Left ventricle myocardium inferior (tissue), 1 donor: ENCODE measurements around the gene AP2B1. TPM values are rescaled to one million over a fixed set of nuclear protein-coding genes. Genes with fewer than 3 reads are reported as not detected.
"Not testable (repeated sequence)": the region's sequence is repeated elsewhere in the genome, so short reads cannot be mapped to it uniquely, and the experiment has no call there.

Experiments
- DNase-seq: peaks from one replicate; pipeline ENCODE4 v3.0.0-alpha.2; 2020
- H3K27ac ChIP-seq: fragments of 200-600 bp; replicated peaks from 2 replicates; pipeline ENCODE4 v1.8.0; 2021
- H3K27me3 ChIP-seq: fragments of 200-600 bp; 2 replicates; pipeline ENCODE4 v1.8.0; 2021; ENCODE audit warnings: low read depth
- H3K36me3 ChIP-seq: fragments of 200-600 bp; 2 replicates; pipeline ENCODE4 v1.8.0; 2021
- H3K4me1 ChIP-seq: fragments of 200-600 bp; 2 replicates; pipeline ENCODE4 v1.8.0; 2021
- H3K4me3 ChIP-seq: fragments of 200-600 bp; 2 replicates; pipeline ENCODE4 v1.8.0; 2021; ENCODE audit warnings: mild to moderate bottlenecking, moderate library complexity
- H3K9me3 ChIP-seq: fragments of 200-600 bp; replicated peaks from 2 replicates; pipeline ENCODE4 v1.8.0; 2021
- CTCF ChIP-seq: fragments of 200-600 bp; IDR thresholded peaks from 2 replicates; pipeline ENCODE4 v1.8.0; 2021; ENCODE audit warnings: antibody characterized with exemption, mild to moderate bottlenecking, borderline replicate concordance
- intact Hi-C: fragments of 100-400 bp; cut with micrococcal nuclease; formaldehyde crosslinking; loops from one replicate; pipeline ENCODE4 v1.11.0; 2022
- total RNA-seq: library from RNA; stranded (reverse); fragmentation: NEBNext Ultra II Directional; extraction: Animal tissue kit (Norgen Biotek cat#: 25700); gene quantifications from one replicate; pipeline ENCODE4 v1.2.1, GENCODE V29; 2021
- donor health status: DM: no; HTN: yes; CAD: no; lungs with severe emphysema.

AP2B1 gene
- total RNA-seq, 1 donor from 2014 or later: 113 TPM

- H3K36me3 ChIP-seq: no peaks in the 10 kb centered on the region
- no peak for TF ChIP-seq CTCF
- no peak overlapping the region for H3K27ac ChIP-seq
- no peak for DNase-seq
- intact Hi-C loops: no loop called here
- no peaks in the 10 kb centered on the region for H3K9me3 ChIP-seq
- H3K4me1 ChIP-seq: peaks cover 31% of the 10 kb centered on the region
- peaks cover 72% of the 10 kb centered on the region for H3K27me3 ChIP-seq
- H3K4me3 ChIP-seq: peak overlapping the region; percentile 32
These were observed 163.6 kb downstream of the AP2B1 start for GRCh38 chr17:35750526-35751395.

- H3K9me3 ChIP-seq, H3K4me3 ChIP-seq, H3K36me3 ChIP-seq, H3K27ac ChIP-seq, intact Hi-C loops, DNase-seq: not testable (repeated sequence)
- Histone ChIP-seq H3K4me1 (peaks cover 31% of the 10 kb centered on the region), H3K27me3 (peaks cover 64% of the 10 kb centered on the region)
These were observed 164.4 kb downstream of the AP2B1 start for GRCh38 chr17:35751541-35751940.

GRCh38 chr17:35752471-35752870, 165.3 kb downstream of the AP2B1 start:
- Histone ChIP-seq H3K9me3 (no peaks in the 10 kb centered on the region), H3K4me1 (peaks cover 28% of the 10 kb centered on the region), H3K36me3 (no peaks in the 10 kb centered on the region), H3K4me3 (no peak overlapping the region), H3K27ac (no peak overlapping the region), H3K27me3 (peaks cover 55% of the 10 kb centered on the region)
- intact Hi-C loops: no loop called here
- TF ChIP-seq CTCF: no peak
- no peak for DNase-seq

GRCh38 chr17:35752945-35753764, 166.0 kb downstream of the AP2B1 start, which contains the start of gene GAS2L2:
TSS of gene GAS2L2 (minus strand) at chr17:35753239. CDS start at chr17:35752850, 389 bp downstream.
- DNase-seq: no peak
- Histone ChIP-seq H3K27ac (no peak within 1 kb of the TSS), H3K4me3 (no peak within 1 kb of the TSS), H3K9me3 (no peaks in the 10 kb centered on the region), H3K4me1 (peaks cover 21% of the 10 kb centered on the region), H3K27me3 (peaks cover 48% of the 10 kb centered on the region), H3K36me3 (no peaks in the 10 kb centered on the region)
- intact Hi-C loops: no loop called here
- TF ChIP-seq CTCF: no peak

- Histone ChIP-seq H3K27ac (no peak overlapping the region), H3K4me1 (peaks cover 10% of the 10 kb centered on the region), H3K27me3 (peaks cover 10% of the 10 kb centered on the region), H3K4me3 (no peak overlapping the region), H3K9me3 (no peaks in the 10 kb centered on the region), H3K36me3 (no peaks in the 10 kb centered on the region)
- DNase-seq: no peak
- intact Hi-C loops: no loop called here
- no peak for TF ChIP-seq CTCF
These were observed 170.1 kb downstream of the AP2B1 start for GRCh38 chr17:35757243-35757642.
